HepG2 (cell line): ENCODE results near the gene SLC22A13. TPM values are rescaled to one million over a fixed set of nuclear protein-coding genes. Genes with fewer than 3 reads are reported as not detected.
"Not testable (repeated sequence)": the region's sequence is repeated elsewhere in the genome, so short reads cannot be mapped to it uniquely, and the experiment has no call there.

Source experiments
- ATAC-seq: fragments of 200-7000 bp; cut with Tn5 transposase; 3 replicates; pipeline ENCODE4 v1.9.1; 2020; ENCODE audit warnings: mild to moderate bottlenecking, moderate library complexity
- BruUV-seq: library from RNA; stranded (reverse); fragments of 400-500 nt; replicated peaks from 2 replicates; lab custom pipeline; 2021; lab: Mats Ljungman, UMichigan
- CTCF ChIA-PET: fragments of 300-600 bp; formaldehyde crosslinking; extraction: SDS; loops from one replicate; lab custom pipeline; 2021; ENCODE audit warnings: low total read pairs, inconsistent platforms, low intra/inter-chr PET ratio; lab: Yijun Ruan, JAX
- POLR2A ChIA-PET: fragments of 350-600 bp; sonication (Branson Sonifier 250); formaldehyde crosslinking; loops from one replicate; lab custom pipeline; 2020; ENCODE audit warnings: antibody characterized with exemption, inconsistent platforms; lab: Yijun Ruan, JAX
- DNase-seq: peaks from one replicate; pipeline ENCODE4 v3.0.0-alpha.2; 2015; ENCODE audit warnings: low spot score
- FAIRE-seq: peaks from 3 replicates; lab custom pipeline; 2011; peaks lifted over from hg19 to GRCh38; lab: Jason Lieb, UNC
- H2AFZ ChIP-seq: one replicate; pipeline ENCODE4 v1.6.1; 2011; ENCODE audit warnings: low read length, inconsistent platforms
- H3K27ac ChIP-seq: fragments of 300-600 bp; 3 replicates; pipeline ENCODE4 v1.8.0; 2011; ENCODE audit warnings: mixed run types, mild to moderate bottlenecking, mixed read lengths, low read length, inconsistent platforms; ENCODE audit not compliant: insufficient read depth; ENCODE audit errors: extremely low read length
- H3K27me3 ChIP-seq, 2 experiments: fragments of 200-600 bp in 1 of 2; 2 replicates in 1 of 2; 3 replicates in 1 of 2; pipeline versions ENCODE4 v1.6.0 to v1.8.0; 2011; ENCODE audit warnings: low read length in 2 of 2, mild to moderate bottlenecking in 2 of 2, moderate library complexity in 2 of 2, inconsistent platforms in 1 of 2; ENCODE audit not compliant: insufficient read depth in 2 of 2, control insufficient read depth in 1 of 2
- H3K36me3 ChIP-seq, 2 experiments: fragments of 200-600 bp in 1 of 2; replicated peaks in 1 of 2; 2 replicates in 1 of 2; 3 replicates in 1 of 2; pipeline versions ENCODE4 v1.5.1 to v1.8.0; 2011; ENCODE audit warnings: low read length in 2 of 2, inconsistent platforms in 1 of 2; ENCODE audit not compliant: insufficient read depth in 2 of 2, control insufficient read depth in 1 of 2
- H3K4me1 ChIP-seq: 2 replicates; pipeline ENCODE4 v1.5.1; 2012; ENCODE audit warnings: low read length, inconsistent platforms; ENCODE audit not compliant: insufficient read depth
- H3K4me2 ChIP-seq: 2 replicates; pipeline ENCODE4 v1.6.0; 2011; ENCODE audit warnings: low read depth, low read length, inconsistent platforms
- H3K4me3 ChIP-seq, 3 experiments: fragments of 200-600 bp in 1 of 3; sonication (generic), shearing (Covaris generic) in 1 of 3; replicated peaks in 1 of 3; 2 replicates each; pipeline ENCODE4 v1.5.1; 2011 to 2016; ENCODE audit warnings: low read length in 3 of 3, inconsistent platforms in 2 of 3, low read depth in 2 of 3, mild to moderate bottlenecking in 2 of 3, control low read depth in 1 of 3, mixed read lengths in 1 of 3; ENCODE audit not compliant: insufficient read depth in 1 of 3
- H3K79me2 ChIP-seq: one replicate; pipeline ENCODE4 v1.6.1; 2011; ENCODE audit warnings: low read length, inconsistent platforms; ENCODE audit not compliant: insufficient read depth
- H3K9ac ChIP-seq: 2 replicates; pipeline ENCODE4 v1.6.0; 2011; ENCODE audit warnings: mild to moderate bottlenecking, low read depth, low read length, inconsistent platforms; ENCODE audit not compliant: insufficient read depth
- H3K9me3 ChIP-seq: 2 replicates; pipeline ENCODE4 v1.5.1; 2012; ENCODE audit warnings: mild to moderate bottlenecking, low read length
- H4K20me1 ChIP-seq: 2 replicates; pipeline ENCODE4 v1.6.0; 2011; ENCODE audit warnings: inconsistent platforms, mild to moderate bottlenecking, low read length, moderate library complexity; ENCODE audit not compliant: insufficient read depth
- MAFF ChIP-seq: IDR thresholded peaks from 2 replicates; pipeline ENCODE4 v1.6.1; 2011; ENCODE audit warnings: low read depth, low read length, improper control_type of control experiment
- MAFK ChIP-seq, 2 experiments: IDR thresholded peaks in 1 of 2; conservative IDR thresholded peaks in 1 of 2; 2 replicates each; pipeline ENCODE4 v1.6.1; 2011; ENCODE audit warnings: improper control_type of control experiment in 2 of 2, low read length in 2 of 2
- SIX4 ChIP-seq: sonication (generic); formaldehyde crosslinking; IDR thresholded peaks from 2 replicates; pipeline ENCODE4 v1.4.0; 2020; ENCODE audit warnings: missing genetic modification reagents
- WGBS: methylation state at CpG from one replicate; pipeline ENCODE4 v1.1.6; 2017; ENCODE audit warnings: low lambda C conversion rate; 5-methylcytosine and 5-hydroxymethylcytosine counted together
- in situ Hi-C: cut with HindIII; loops from 2 replicates; pipeline ENCODE4 v1.10.0; 2017; ENCODE audit warnings: low pct_unique_long_range_greater_than_20kb; ENCODE audit not compliant: extremely low pct_ligation_motif_present
- intact Hi-C: fragments of 100-400 bp; cut with micrococcal nuclease; formaldehyde crosslinking; loops from one replicate; pipeline ENCODE4 v1.10.0; 2022; ENCODE audit not compliant: unreplicated experiment
- polyA plus RNA-seq, 8 experiments: library from polyadenylated mRNA; depleted of rRNA in 3 of 8; stranded (reverse) in 7 of 8; unstranded in 1 of 8; fragments of >200 nt; fragmentation: Illumina TruSeq in 4 of 8; extraction: Trizol in 4 of 8; gene quantifications; 2 replicates each; pipeline versions ENCODE4 v1.2.1 to v1.2.3, GENCODE V29; 2011 to 2016; ENCODE audit warnings: low read depth in 4 of 8, missing spikeins in 1 of 8, mixed read lengths in 1 of 8; ENCODE audit not compliant: insufficient read depth in 1 of 8
- total RNA-seq, 5 experiments: library from RNA; depleted of rRNA; stranded (reverse); fragments of >200 nt; fragmentation: Illumina TruSeq; extraction: Trizol; gene quantifications; 2 replicates each; pipeline ENCODE4 v1.2.3, GENCODE V29; 2016; ENCODE audit warnings: low read depth in 1 of 5

SLC22A13 gene
- total and polyA plus RNA-seq, 2 of the 13 experiments (the other 11 are each of a cell fraction or from before 2014, with no cell fraction given): 0.20 TPM; not detected in 1

DNA sequence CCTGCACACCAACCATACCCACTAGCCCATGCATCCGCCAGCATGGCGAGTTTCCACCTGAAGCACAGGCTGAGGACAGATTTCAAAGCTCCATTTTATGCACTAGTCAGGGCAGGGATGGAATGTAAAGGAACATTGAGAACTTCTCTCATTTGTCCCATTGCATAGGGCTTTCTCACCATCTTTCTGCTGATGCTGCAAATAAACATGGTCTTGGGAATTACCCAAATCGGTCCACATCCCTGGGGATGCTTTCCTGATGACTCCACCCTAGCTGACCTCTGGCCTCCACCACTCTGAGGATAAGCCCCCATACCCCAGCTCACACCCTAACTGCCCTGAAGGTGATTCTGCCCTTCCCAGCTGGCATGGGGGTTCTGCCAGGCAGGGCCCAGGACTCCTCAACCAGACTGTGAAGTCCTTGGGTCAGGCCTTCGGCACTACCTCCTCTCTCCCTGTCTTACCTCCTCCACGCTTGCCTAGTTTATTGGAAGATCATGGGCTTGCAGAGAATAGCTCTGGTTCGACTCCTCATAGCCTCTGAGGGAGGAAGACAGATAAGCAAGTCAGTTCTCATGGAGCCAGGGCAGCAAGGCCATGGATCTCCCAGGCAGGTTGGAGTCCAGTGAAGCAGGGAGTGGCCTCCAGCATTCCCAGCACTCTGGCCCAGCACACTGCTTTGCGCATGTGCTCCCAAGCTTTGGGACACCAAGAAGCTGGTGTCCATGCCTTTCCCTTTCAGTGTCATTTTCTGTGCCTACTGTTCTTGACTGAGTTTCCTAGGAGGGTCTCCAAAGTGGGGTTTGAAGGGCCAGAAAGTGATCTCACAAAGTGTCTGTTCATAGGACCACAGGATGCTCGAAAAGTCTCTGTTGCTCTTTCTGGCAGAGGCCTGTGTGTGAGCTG, 53.4 kb downstream of the SLC22A13 start:
- Histone ChIP-seq H3K9me3 (no peaks in the 10 kb centered on the region), H3K9ac (no peak overlapping the region), H3K27ac (no peak overlapping the region), H4K20me1 (no peaks in the 10 kb centered on the region), H3K4me1 (no peaks in the 10 kb centered on the region), H3K27me3 (peaks cover 9 to 29% of the 10 kb centered on the region in 2 experiments; a peak in 4 of 5 replicates), H3K4me3 (no peak overlapping the region), H3K36me3 (no peaks in the 10 kb centered on the region), H2AFZ (no peak overlapping the region), H3K4me2 (no peak overlapping the region), H3K79me2 (no peaks in the 10 kb centered on the region)
- TF ChIP-seq MAFF (peak; percentile 89), MAFK (conservative IDR thresholded peaks at IDR 0.05 in 1 of 2, IDR thresholded peaks at IDR 0.05 in 1 of 2; ENCODE audit: low read length in 2 of 2) (peak; percentile 90 to 92), SIX4 (CRISPR knock-in tag) (no peak)
- CTCF ChIA-PET: no interaction called here
- POLR2A ChIA-PET: no interaction called here
- FAIRE-seq (no peak), ATAC-seq (peak; percentile 33; the same call in 1 of the 3 replicates), DNase-seq (no peak)
- in situ Hi-C loops (no loop called here), intact Hi-C loops (no loop called here)
- WGBS: 0% methylated on average over 5 of the region's 8 CpGs
- BruUV-seq: no TSS peak

- intact Hi-C loops, H4K20me1 ChIP-seq, H3K36me3 ChIP-seq, DNase-seq, in situ Hi-C loops, ATAC-seq, H2AFZ ChIP-seq, H3K79me2 ChIP-seq, H3K9me3 ChIP-seq, FAIRE-seq, POLR2A ChIA-PET, H3K9ac ChIP-seq, CTCF ChIA-PET, H3K27ac ChIP-seq, BruUV-seq, H3K4me2 ChIP-seq, H3K4me3 ChIP-seq, H3K4me1 ChIP-seq: not testable (repeated sequence)
- peaks cover 5 to 14% of the 10 kb centered on the region in 2 experiments; a peak in 4 of 5 replicates for H3K27me3 ChIP-seq
- 50% methylated on average over 4 of the region's 4 CpGs for WGBS
These were observed 55.0 kb downstream of the SLC22A13 start for GRCh38 chr3:38320638-38321037.
